HCT116 (cell line): Measurements from ENCODE around the gene PDE4B. TPM values are rescaled to one million over a fixed set of nuclear protein-coding genes. Genes with fewer than 3 reads are reported as not detected.

ENCODE experiments used
- ATAC-seq: fragments of 200-7000 bp; cut with Tn5 transposase; 2 replicates; pipeline ENCODE4 v1.9.1; 2020; ENCODE audit warnings: mild to moderate bottlenecking, moderate library complexity
- BruUV-seq: library from RNA; stranded (reverse); fragments of 400-500 nt; replicated peaks from 2 replicates; lab custom pipeline; 2021; lab: Mats Ljungman, UMichigan
- CTCF ChIA-PET: fragments of 300-600 bp; sonication (Branson Sonifier 250); formaldehyde crosslinking; loops from one replicate; lab custom pipeline; 2021; ENCODE audit warnings: antibody characterized with exemption; lab: Charles Lee
- POLR2A ChIA-PET: fragments of 300-600, 350-600 bp; sonication (Branson Sonifier 250); formaldehyde crosslinking; loops from one replicate; lab custom pipeline; 2021; ENCODE audit warnings: antibody characterized with exemption; lab: Charles Lee
- RAD21 ChIA-PET, 2 experiments: fragments of 300-600 bp; sonication (Branson Sonifier 250); formaldehyde crosslinking; loops; one replicate each; lab custom pipeline; 2023; ENCODE audit warnings: low total read pairs in 2 of 2; ENCODE audit not compliant: uncharacterized antibody in 2 of 2, unreplicated experiment in 2 of 2, low non-redundant PET in 1 of 2; lab: Charles Lee
- DNase-seq: peaks from one replicate; pipeline ENCODE4 v3.0.0-alpha.2; 2010; ENCODE audit warnings: low read depth, low spot score
- H2AFZ ChIP-seq: fragments of 200-600 bp; shearing (Covaris generic), sonication (generic); 2 replicates; pipeline ENCODE4 v1.6.1; 2017; ENCODE audit warnings: low read depth, mixed run types, mixed read lengths, antibody characterized with exemption, low read length; ENCODE audit not compliant: poor library complexity, severe bottlenecking
- H3K27ac ChIP-seq: 2 replicates; pipeline ENCODE4 v1.5.1; 2012; ENCODE audit warnings: low read depth, low read length
- H3K27me3 ChIP-seq: fragments of 200-600 bp; sonication (generic); 2 replicates; pipeline ENCODE4 v1.6.1; 2016; ENCODE audit warnings: mixed run types, low read length, mixed read lengths; ENCODE audit not compliant: insufficient read depth
- H3K36me3 ChIP-seq, 2 experiments: fragments of 200-500 bp in 1 of 2; fragments of 200-600 bp in 1 of 2; sonication (Bioruptor generic) in 1 of 2; sonication (generic) in 1 of 2; 2 replicates each; pipeline versions ENCODE4 v1.5.1 to v1.6.1; 2014 to 2016; ENCODE audit warnings: low read length in 2 of 2, inconsistent platforms in 1 of 2, mixed read lengths in 1 of 2, mixed run types in 1 of 2; ENCODE audit not compliant: insufficient read depth in 2 of 2, control insufficient read depth in 1 of 2
- H3K4me1 ChIP-seq, 2 experiments: fragments of 200-600 bp in 1 of 2; sonication (generic) in 1 of 2; 2 replicates each; pipeline versions ENCODE4 v1.5.1 to v1.6.1; 2012 to 2017; ENCODE audit warnings: low read length in 2 of 2, inconsistent platforms in 1 of 2, mild to moderate bottlenecking in 1 of 2, mixed read lengths in 1 of 2, mixed run types in 1 of 2, moderate library complexity in 1 of 2; ENCODE audit not compliant: insufficient read depth in 2 of 2, control insufficient read depth in 1 of 2
- H3K4me2 ChIP-seq: fragments of 200-600 bp; sonication (generic); 2 replicates; pipeline ENCODE4 v1.6.1; 2017; ENCODE audit warnings: mixed run types, low read length, mixed read lengths
- H3K4me3 ChIP-seq, 2 experiments: fragments of 200-600 bp in 1 of 2; sonication (generic) in 1 of 2; replicated peaks in 1 of 2; 2 replicates each; pipeline ENCODE4 v1.5.1; 2011 to 2016; ENCODE audit warnings: low read length in 2 of 2, control low read depth in 1 of 2, low read depth in 1 of 2, mild to moderate bottlenecking in 1 of 2, mixed read lengths in 1 of 2, mixed run types in 1 of 2
- H3K79me2 ChIP-seq: fragments of 200-600 bp; sonication (generic); 2 replicates; pipeline ENCODE4 v1.6.1; 2017; ENCODE audit warnings: mild to moderate bottlenecking, mixed run types, low read length, moderate library complexity, mixed read lengths; ENCODE audit not compliant: insufficient read depth
- H3K9ac ChIP-seq: fragments of 200-600 bp; sonication (generic); 2 replicates; pipeline ENCODE4 v1.6.1; 2016; ENCODE audit warnings: low read length, mixed read lengths
- H3K9me2 ChIP-seq: fragments of 200-600 bp; sonication (generic), shearing (Covaris generic); 2 replicates; pipeline ENCODE4 v1.6.1; 2017; ENCODE audit warnings: mixed run types, mild to moderate bottlenecking, moderate library complexity; ENCODE audit not compliant: insufficient read depth
- H3K9me3 ChIP-seq, 2 experiments: fragments of 200-500 bp in 1 of 2; fragments of 200-600 bp in 1 of 2; sonication (Bioruptor generic) in 1 of 2; sonication (generic) in 1 of 2; 2 replicates each; pipeline ENCODE4 v1.6.1; 2014 to 2017; ENCODE audit warnings: low read length in 2 of 2, mixed read lengths in 2 of 2, inconsistent platforms in 1 of 2, low read depth in 1 of 2, mild to moderate bottlenecking in 1 of 2, mixed run types in 1 of 2, moderate library complexity in 1 of 2; ENCODE audit not compliant: control insufficient read depth in 1 of 2, insufficient read depth in 1 of 2
- H4K20me1 ChIP-seq: fragments of 200-600 bp; sonication (generic), shearing (Covaris generic); 2 replicates; pipeline ENCODE4 v1.6.1; 2017; ENCODE audit warnings: mixed run types, mild to moderate bottlenecking, moderate library complexity; ENCODE audit not compliant: insufficient read depth
- ATF3 ChIP-seq: IDR thresholded peaks from 2 replicates; pipeline ENCODE4 v1.6.1; 2012
- CTCF ChIP-seq, 3 experiments: fragments of 200-600 bp in 1 of 3; sonication (generic) in 1 of 3; IDR thresholded peaks in 2 of 3; conservative IDR thresholded peaks in 1 of 3; 2 replicates each; pipeline ENCODE4 v1.5.1; 2012 to 2017; ENCODE audit warnings: low read depth in 2 of 3, low read length in 2 of 3, antibody characterized with exemption in 1 of 3, borderline replicate concordance in 1 of 3, control low read depth in 1 of 3, mild to moderate bottlenecking in 1 of 3, mixed read lengths in 1 of 3, mixed run types in 1 of 3, moderate library complexity in 1 of 3; ENCODE audit not compliant: insufficient read depth in 1 of 3
- ELF1 ChIP-seq: IDR thresholded peaks from 2 replicates; pipeline ENCODE4 v1.6.1; 2012; ENCODE audit warnings: low read depth, borderline replicate concordance
- FOSL1 ChIP-seq: IDR thresholded peaks from 2 replicates; pipeline ENCODE4 v1.6.1; 2012; ENCODE audit warnings: low read depth
- POLR2AphosphoS5 ChIP-seq: IDR thresholded peaks from 2 replicates; pipeline ENCODE4 v1.6.1; 2011; ENCODE audit warnings: mild to moderate bottlenecking, low read depth, low read length, moderate library complexity
- ZBTB33 ChIP-seq: IDR thresholded peaks from 2 replicates; pipeline ENCODE4 v1.6.1; 2011; ENCODE audit warnings: mild to moderate bottlenecking, low read length, moderate library complexity; ENCODE audit not compliant: insufficient replicate concordance; ENCODE audit errors: extremely low read depth
- ZFX ChIP-seq: fragments of 450-650 bp; IDR thresholded peaks from 2 replicates; pipeline ENCODE4 v1.6.1; 2017
- ZNF274 ChIP-seq: fragments of 200-500 bp; sonication (Bioruptor generic); IDR thresholded peaks from 2 replicates; pipeline ENCODE4 v1.6.1; 2014; ENCODE audit warnings: mild to moderate bottlenecking, low read depth, low read length, inconsistent platforms
- intact Hi-C: fragments of 100-400 bp; cut with micrococcal nuclease; formaldehyde crosslinking; loops from 2 replicates; pipeline ENCODE4 v1.10.0; 2022
- total RNA-seq: library from RNA; stranded (reverse); gene quantifications from one replicate; pipeline ENCODE4 v1.2.1, GENCODE V29; 2021; ENCODE audit not compliant: unreplicated experiment

PDE4B gene
- total RNA-seq, 1 experiment from 2014 or later, result 76.9 TPM

GRCh38 chr1:65880611-65881010 is 87.9 kb downstream of the PDE4B start:
- DNase-seq, result no peak
- Histone ChIP-seq H3K4me2 (no peak overlapping the region), H3K27me3 (no peaks in the 10 kb centered on the region), H4K20me1 (no peaks in the 10 kb centered on the region), H3K9me3 (no peaks in the 10 kb centered on the region), H3K9me2 (no peaks in the 10 kb centered on the region), H2AFZ (no peak overlapping the region), H3K4me1 (no peaks in the 10 kb centered on the region), H3K4me3 (no peak overlapping the region), H3K36me3 (no peaks in the 10 kb centered on the region), H3K27ac (no peak overlapping the region), H3K9ac (no peak overlapping the region), H3K79me2 (no peaks in the 10 kb centered on the region)
- TF ChIP-seq ZNF274 (no peak), ZBTB33 (no peak), ATF3 (no peak), CTCF (IDR thresholded peaks at IDR 0.05 in 2 of 3, conservative IDR thresholded peaks at IDR 0.05 in 1 of 3; ENCODE audit: borderline replicate concordance in 1 of 3, insufficient read depth in 1 of 3, low read depth in 2 of 3, low read length in 2 of 3) (no peak), ELF1 (no peak), ZFX (no peak), FOSL1 (no peak), POLR2AphosphoS5 (no peak)
- ChIA-PET RAD21 (no interaction called here), POLR2A (no interaction called here), CTCF (no interaction called here)
- intact Hi-C loops, result no loop called here
- BruUV-seq, result no TSS peak
- ATAC-seq, result no peak
